Astrocyte of the cerebellum (primary cell): Measurements from ENCODE around the gene VSIG1.

Source experiments
- DNase-seq: peaks from one replicate; pipeline ENCODE4 v3.0.0-alpha.2; 2011; ENCODE audit warnings: low read depth
- H3K4me3 ChIP-seq: 2 replicates; pipeline ENCODE4 v1.5.1; 2011; ENCODE audit warnings: mild to moderate bottlenecking, low read depth, low read length, moderate library complexity
- CTCF ChIP-seq: IDR thresholded peaks from 2 replicates; pipeline ENCODE4 v1.5.1; 2012; ENCODE audit warnings: low read length, low read depth, moderate library complexity, mild to moderate bottlenecking; ENCODE audit errors: missing control alignments
- in situ Hi-C: cut with HindIII; loops from 2 replicates; pipeline ENCODE4 v1.10.0; 2017; ENCODE audit warnings: low sequenced_read_pairs

Gene VSIG1

GRCh38 chrX:108123591-108124366, 78.9 kb downstream of the VSIG1 start:
- no peak for DNase-seq
- TF ChIP-seq CTCF = no peak
- no peak overlapping the region for H3K4me3 ChIP-seq
- in situ Hi-C loops = loop anchor here (5.0 kb wide), 1 partner anchor 64 kb away; no protein-coding TSS in a partner anchor

DNA sequence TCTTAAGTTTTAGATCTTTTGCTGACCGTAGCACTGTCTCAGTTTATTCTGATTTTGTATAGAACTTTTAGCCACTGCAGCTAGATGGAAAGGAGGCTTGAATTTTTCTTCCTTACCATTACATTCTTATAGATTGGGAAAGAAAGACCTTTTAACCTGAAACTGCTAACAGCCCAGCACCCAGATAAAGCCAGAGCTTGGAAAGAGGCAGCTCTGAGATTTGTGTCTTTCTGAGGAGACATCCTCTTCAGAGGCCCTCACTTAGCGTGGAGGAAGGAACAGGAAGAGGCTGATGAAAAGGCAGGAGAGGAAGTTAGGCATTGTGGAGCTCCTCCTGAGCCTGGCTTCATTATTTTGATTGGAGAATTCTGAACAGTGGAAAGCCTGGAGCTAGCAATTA, 81.8 kb downstream of the VSIG1 start:
- in situ Hi-C loops = no loop called here
- no peak for DNase-seq
- TF ChIP-seq CTCF = no peak
- H3K4me3 ChIP-seq = no peak overlapping the region

- TF ChIP-seq CTCF = no peak
- in situ Hi-C loops = no loop called here
- no peak overlapping the region for H3K4me3 ChIP-seq
- DNase-seq = no peak
These were observed 82.3 kb downstream of the VSIG1 start for GRCh38 chrX:108127152-108127551.
